ENCODE data around the gene CRIM1.

- TF ChIP-seq REST (IDR thresholded peaks at IDR 0.05; ENCODE audit: insufficient read depth in 1 of 2, low read depth in 2 of 2, low read length in 2 of 2) (no peak), TAF1 (IDR thresholded peaks at IDR 0.05; ENCODE audit: borderline replicate concordance, insufficient read depth, low read length) (no peak), POLR2AphosphoS5 (IDR thresholded peaks at IDR 0.05; ENCODE audit: low read depth, low read length) (no peak), SIN3A (IDR thresholded peaks at IDR 0.05; ENCODE audit: borderline replicate concordance, insufficient read depth, low read length) (no peak)
Observed at GRCh38 chr2:36480636-36481035, 125.1 kb downstream of the CRIM1 start.
